Stimulated activated CD8-positive, alpha-beta memory T cell treated with anti-CD3 and anti-CD28 coated beads, Interleukin-15, amount 100 ng/mL, for 1 hour (primary cell): ENCODE data around the gene CCDC90B.
"Not testable (repeated sequence)": the region's sequence is repeated elsewhere in the genome, so short reads cannot be mapped to it uniquely, and the experiment has no call there.

Experiments used
- DNase-seq: peaks from one replicate; pipeline ENCODE4 v3.0.0-alpha.2; 2020; ENCODE audit warnings: low read depth

Gene CCDC90B

GRCh38 chr11:83285771-83286528, at the start of gene CCDC90B:
CCDC90B (minus strand) TSS chr11:83286367; CDS start chr11:83285972, 395 bp downstream.
- peak; percentile 82 for DNase-seq

- DNase-seq: no peak
These were observed 49.4 kb upstream of the CCDC90B start for GRCh38 chr11:83335446-83336070.

- DNase-seq: no peak
These were observed 44.1 kb upstream of the CCDC90B start for GRCh38 chr11:83330303-83330702.

- no peak for DNase-seq
These were observed 40.2 kb upstream of the CCDC90B start for GRCh38 chr11:83326326-83326725.

GRCh38 chr11:83319346-83319745, 33.2 kb upstream of the CCDC90B start:
- DNase-seq: no peak

GRCh38 chr11:83318931-83319330, 32.8 kb upstream of the CCDC90B start:
- DNase-seq: no peak

- no peak for DNase-seq
These were observed 31.9 kb upstream of the CCDC90B start for GRCh38 chr11:83317757-83318690.

GRCh38 chr11:83316897-83317268, 30.7 kb upstream of the CCDC90B start:
- not testable (repeated sequence) for DNase-seq

GRCh38 chr11:83316143-83316896, 30.2 kb upstream of the CCDC90B start:
- not testable (repeated sequence) for DNase-seq

- DNase-seq: no peak
These were observed 26.3 kb upstream of the CCDC90B start for GRCh38 chr11:83312430-83312829.

- DNase-seq: no peak
These were observed 25.5 kb upstream of the CCDC90B start for GRCh38 chr11:83311701-83312100.

- no peak for DNase-seq
These were observed 24.6 kb upstream of the CCDC90B start for GRCh38 chr11:83310718-83311117.

GRCh38 chr11:83308536-83308935, 22.4 kb upstream of the CCDC90B start:
- not testable (repeated sequence) for DNase-seq

- no peak for DNase-seq
These were observed 20.3 kb upstream of the CCDC90B start for GRCh38 chr11:83306200-83307080.

GRCh38 chr11:83303316-83303715, 17.1 kb upstream of the CCDC90B start:
- DNase-seq: no peak

- no peak for DNase-seq
These were observed 16.0 kb upstream of the CCDC90B start for GRCh38 chr11:83302151-83302550.

GRCh38 chr11:83299681-83300080, 13.5 kb upstream of the CCDC90B start:
- DNase-seq: no peak

GRCh38 chr11:83294208-83294607, 8.0 kb upstream of the CCDC90B start:
- DNase-seq: no peak

GRCh38 chr11:83293457-83293774, 7.2 kb upstream of the CCDC90B start:
- no peak for DNase-seq

GRCh38 chr11:83292709-83293456, 6.7 kb upstream of the CCDC90B start:
- no peak for DNase-seq
